ENCODE data around the gene PTPRB.

GRCh38 chr12:70627677-70628076 is 9.6 kb downstream of the PTPRB start:
- TF ChIP-seq CTCF (conservative IDR thresholded peaks at IDR 0.05; ENCODE audit: low read depth, low read length) (no peak), USF2 (IDR thresholded peaks at IDR 0.05; ENCODE audit: low read depth, low read length) (no peak), POLR2A (IDR thresholded peaks at IDR 0.05; ENCODE audit: low read depth, low read length) (no peak), BHLHE40 (IDR thresholded peaks at IDR 0.05; ENCODE audit: low read depth, low read length) (no peak), CHD1 (IDR thresholded peaks at IDR 0.05; ENCODE audit: low read depth, low read length) (no peak), RAD21 (IDR thresholded peaks at IDR 0.05; ENCODE audit: low read length) (no peak), MXI1 (IDR thresholded peaks at IDR 0.05; ENCODE audit: borderline replicate concordance, low read depth, low read length) (no peak), MAFK (IDR thresholded peaks at IDR 0.05; ENCODE audit: low read depth, low read length) (no peak), CEBPB (IDR thresholded peaks at IDR 0.05; ENCODE audit: low read depth, low read length) (no peak), SMC3 (IDR thresholded peaks at IDR 0.05; ENCODE audit: low read depth, low read length) (no peak), ELK1 (IDR thresholded peaks at IDR 0.05; ENCODE audit: borderline replicate concordance, low read depth, low read length) (no peak), MAZ (IDR thresholded peaks at IDR 0.05; ENCODE audit: borderline replicate concordance, low read depth, low read length) (no peak), NFE2L2 (IDR thresholded peaks at IDR 0.05; ENCODE audit: low read depth, low read length) (no peak)
